Upper lobe of left lung (tissue), 4 donors: ENCODE results near the gene FGGY.

Experiments
- POLR2A ChIP-seq, 4 donors: fragments of 450-650 bp; IDR thresholded peaks; one replicate each; pipeline ENCODE4 v1.5.1; 2016 to 2017; ENCODE audit warnings: antibody characterized with exemption in 4 of 4, mild to moderate bottlenecking in 2 of 4
- POLR2AphosphoS5 ChIP-seq, 2 donors: sonication (generic); formaldehyde crosslinking; IDR thresholded peaks; one replicate each; pipeline ENCODE4 v1.5.1; 2017; ENCODE audit warnings: antibody characterized with exemption in 2 of 2
- TF ChIP-seq, protein P1 (sequence below), 6 experiments: fragments of 450-650 bp in 4 of 6; fragments of 200-600 bp in 2 of 6; sonication (generic) in 2 of 6; IDR thresholded peaks; one replicate each; pipeline ENCODE4 v1.5.1; 2016 to 2019; ENCODE audit warnings: antibody characterized with exemption in 6 of 6

- TF ChIP-seq POLR2A (IDR thresholded peaks at IDR 0.05) (no peak), POLR2AphosphoS5 (IDR thresholded peaks at IDR 0.05) (no peak)
- TF ChIP-seq, protein P1, sequence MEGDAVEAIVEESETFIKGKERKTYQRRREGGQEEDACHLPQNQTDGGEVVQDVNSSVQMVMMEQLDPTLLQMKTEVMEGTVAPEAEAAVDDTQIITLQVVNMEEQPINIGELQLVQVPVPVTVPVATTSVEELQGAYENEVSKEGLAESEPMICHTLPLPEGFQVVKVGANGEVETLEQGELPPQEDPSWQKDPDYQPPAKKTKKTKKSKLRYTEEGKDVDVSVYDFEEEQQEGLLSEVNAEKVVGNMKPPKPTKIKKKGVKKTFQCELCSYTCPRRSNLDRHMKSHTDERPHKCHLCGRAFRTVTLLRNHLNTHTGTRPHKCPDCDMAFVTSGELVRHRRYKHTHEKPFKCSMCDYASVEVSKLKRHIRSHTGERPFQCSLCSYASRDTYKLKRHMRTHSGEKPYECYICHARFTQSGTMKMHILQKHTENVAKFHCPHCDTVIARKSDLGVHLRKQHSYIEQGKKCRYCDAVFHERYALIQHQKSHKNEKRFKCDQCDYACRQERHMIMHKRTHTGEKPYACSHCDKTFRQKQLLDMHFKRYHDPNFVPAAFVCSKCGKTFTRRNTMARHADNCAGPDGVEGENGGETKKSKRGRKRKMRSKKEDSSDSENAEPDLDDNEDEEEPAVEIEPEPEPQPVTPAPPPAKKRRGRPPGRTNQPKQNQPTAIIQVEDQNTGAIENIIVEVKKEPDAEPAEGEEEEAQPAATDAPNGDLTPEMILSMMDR (IDR thresholded peaks at IDR 0.05) = no peak
Observed at GRCh38 chr1:59429656-59430055, 132.8 kb downstream of the FGGY start.
